GM18520 (cell line): Measurements from ENCODE around the gene SEMA4G.

Source experiments
- ATAC-seq: cut with Tn5 transposase; IDR thresholded peaks from one replicate; pipeline ENCODE4 v1.9.1; 2021; ENCODE audit not compliant: unreplicated experiment

The SEMA4G gene, protein sequence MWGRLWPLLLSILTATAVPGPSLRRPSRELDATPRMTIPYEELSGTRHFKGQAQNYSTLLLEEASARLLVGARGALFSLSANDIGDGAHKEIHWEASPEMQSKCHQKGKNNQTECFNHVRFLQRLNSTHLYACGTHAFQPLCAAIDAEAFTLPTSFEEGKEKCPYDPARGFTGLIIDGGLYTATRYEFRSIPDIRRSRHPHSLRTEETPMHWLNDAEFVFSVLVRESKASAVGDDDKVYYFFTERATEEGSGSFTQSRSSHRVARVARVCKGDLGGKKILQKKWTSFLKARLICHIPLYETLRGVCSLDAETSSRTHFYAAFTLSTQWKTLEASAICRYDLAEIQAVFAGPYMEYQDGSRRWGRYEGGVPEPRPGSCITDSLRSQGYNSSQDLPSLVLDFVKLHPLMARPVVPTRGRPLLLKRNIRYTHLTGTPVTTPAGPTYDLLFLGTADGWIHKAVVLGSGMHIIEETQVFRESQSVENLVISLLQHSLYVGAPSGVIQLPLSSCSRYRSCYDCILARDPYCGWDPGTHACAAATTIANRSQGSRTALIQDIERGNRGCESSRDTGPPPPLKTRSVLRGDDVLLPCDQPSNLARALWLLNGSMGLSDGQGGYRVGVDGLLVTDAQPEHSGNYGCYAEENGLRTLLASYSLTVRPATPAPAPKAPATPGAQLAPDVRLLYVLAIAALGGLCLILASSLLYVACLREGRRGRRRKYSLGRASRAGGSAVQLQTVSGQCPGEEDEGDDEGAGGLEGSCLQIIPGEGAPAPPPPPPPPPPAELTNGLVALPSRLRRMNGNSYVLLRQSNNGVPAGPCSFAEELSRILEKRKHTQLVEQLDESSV

DNA sequence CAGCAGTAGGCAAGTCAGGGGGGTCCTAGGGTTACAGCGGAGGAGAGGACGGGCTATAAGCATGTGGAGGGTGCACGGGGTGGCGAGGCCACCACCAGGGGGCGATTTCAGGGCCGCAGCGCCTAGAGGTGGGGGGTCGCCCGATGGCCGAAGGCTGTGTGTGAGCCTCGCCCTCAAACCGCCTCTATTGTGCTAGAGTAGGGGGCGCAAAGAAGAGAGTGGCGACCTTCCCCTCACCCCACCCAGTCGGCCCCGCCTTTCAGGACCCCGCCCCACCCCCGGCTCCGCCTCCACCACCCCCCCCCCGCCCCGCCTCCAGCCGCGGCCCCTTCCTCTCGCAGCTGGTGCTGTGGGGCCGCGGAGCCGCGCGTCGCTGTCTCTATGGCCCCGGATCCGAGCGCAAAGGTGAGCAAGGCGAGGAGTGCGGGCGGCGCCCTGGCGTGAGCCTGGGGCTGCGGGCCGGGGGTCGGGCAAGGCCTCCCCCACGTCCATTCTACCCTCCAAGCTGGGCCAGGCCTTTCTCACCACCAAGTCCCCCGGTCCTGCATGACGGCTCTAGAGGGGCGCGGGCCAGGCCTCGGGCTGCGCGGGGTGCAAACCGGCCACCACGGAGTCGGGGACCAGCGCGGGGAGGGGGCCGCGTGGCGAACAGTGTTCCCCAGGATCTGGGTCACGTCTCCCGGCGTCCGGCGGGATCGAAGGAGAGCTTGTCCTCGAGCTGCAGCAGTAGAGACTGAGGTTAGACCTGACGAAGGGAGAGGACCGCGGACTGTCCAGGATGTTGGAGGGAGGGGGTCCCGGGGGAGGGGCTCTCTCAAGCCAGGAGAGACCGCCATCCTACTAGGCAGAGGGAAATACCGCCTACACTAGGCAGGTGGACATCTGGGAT lies at the start of gene SEMA4G:
SEMA4G (plus strand) TSS at position 318 of the 889 bp plus-strand sequence. CDS start 3,409 bp downstream, outside the sequence.
- no peak for ATAC-seq

DNA sequence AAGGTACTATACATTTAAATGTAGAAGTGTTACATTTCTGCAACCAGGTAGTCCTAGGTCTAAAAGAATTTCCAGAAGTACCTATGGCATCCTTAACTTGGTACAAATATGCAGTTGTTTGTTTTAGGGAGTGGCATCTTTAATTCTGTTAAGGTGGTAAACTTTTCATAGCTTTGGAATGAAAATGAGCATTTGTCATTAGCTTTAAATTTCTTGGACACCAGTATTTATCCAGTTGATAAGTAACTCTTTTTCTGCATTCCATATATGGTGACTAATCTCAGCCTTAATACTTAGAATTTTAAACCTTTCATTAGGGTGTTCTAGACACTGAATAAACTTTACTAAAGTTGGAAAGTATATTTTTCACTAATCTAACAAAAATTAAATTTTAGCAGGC lies 45.7 kb upstream of the SEMA4G start:
- no peak for ATAC-seq

DNA sequence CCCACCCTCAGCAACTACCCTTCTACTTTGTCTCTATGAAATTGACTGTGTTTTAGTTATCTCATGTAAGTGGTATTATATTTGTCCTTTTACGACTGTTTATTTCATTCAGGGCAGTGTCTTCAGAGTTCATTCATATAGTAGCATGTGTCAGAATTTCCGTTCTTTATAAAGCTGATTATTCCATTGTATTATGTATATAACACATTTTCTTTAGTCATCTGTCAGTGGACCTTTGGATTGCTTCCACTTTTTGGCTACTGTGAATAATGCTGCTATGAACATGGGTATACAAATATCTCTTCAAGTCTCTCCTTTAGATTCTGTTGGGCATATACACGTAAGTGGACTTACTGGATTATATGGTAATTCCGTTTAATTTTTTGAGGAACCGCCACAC lies 42.0 kb upstream of the SEMA4G start:
- no peak for ATAC-seq

DNA sequence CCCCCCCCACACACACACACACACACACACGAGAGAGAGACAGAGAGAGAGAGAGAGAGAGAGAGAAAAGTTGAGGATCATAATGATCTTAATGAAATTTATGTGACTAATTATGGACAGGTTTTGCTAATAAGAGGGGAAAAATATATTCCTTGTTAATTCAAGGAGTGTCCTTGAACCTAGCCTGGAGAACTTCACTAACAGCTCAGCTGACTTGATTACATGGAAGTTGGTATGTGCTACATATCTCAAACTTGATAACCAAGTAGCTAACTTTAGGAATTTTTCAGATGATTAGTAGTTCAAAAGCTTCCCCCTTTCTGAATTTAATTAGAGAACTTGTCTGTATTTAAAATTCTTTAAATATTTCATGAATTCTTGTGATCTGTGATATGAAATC lies 41.3 kb upstream of the SEMA4G start:
- ATAC-seq, result no peak

DNA sequence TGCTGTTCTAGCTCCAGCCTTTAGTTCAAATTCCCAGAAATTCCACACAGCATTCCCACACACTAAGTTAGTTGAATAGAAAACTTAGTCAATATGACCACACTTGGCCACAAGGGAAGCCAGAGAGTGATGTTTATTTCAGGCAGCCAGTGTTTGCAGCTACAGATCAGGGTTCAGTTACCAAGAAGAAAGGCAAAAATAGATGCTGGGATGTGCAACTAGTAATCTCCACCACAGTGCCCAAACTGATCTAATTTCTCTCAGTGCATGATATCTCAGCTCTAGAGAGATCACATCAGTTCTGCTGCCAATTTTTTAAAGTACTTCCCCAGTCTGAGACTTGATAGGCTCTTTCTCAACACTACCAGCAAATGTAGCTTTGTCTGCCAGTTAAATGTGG lies 38.9 kb upstream of the SEMA4G start:
- ATAC-seq, result no peak

DNA sequence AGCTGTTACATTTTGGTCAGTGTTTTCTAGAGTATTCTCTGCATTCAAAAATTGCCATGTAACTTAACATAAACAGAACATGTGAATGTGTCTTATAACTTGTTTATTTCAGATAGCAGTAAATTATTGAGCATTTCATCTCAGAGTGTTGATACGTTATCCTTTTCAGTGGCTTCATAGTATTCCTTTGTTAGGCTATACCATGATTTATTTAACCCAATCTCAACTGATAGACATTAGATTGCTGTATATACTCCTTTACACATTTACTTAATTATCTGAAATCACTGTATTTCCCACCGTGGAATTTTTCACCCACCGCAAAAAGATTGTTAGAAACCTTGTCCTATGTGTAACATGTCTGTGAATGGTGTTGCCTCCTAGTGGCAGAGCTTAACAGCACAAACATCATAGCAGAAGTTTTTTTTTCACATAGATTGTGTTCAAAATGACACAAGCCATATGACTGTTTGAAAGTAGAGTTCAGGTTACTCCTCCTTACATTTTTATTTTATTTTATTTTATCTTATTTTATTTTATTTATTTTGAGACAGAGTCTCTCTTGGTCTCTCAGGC lies 35.1 kb upstream of the SEMA4G start:
- ATAC-seq, result no peak

DNA sequence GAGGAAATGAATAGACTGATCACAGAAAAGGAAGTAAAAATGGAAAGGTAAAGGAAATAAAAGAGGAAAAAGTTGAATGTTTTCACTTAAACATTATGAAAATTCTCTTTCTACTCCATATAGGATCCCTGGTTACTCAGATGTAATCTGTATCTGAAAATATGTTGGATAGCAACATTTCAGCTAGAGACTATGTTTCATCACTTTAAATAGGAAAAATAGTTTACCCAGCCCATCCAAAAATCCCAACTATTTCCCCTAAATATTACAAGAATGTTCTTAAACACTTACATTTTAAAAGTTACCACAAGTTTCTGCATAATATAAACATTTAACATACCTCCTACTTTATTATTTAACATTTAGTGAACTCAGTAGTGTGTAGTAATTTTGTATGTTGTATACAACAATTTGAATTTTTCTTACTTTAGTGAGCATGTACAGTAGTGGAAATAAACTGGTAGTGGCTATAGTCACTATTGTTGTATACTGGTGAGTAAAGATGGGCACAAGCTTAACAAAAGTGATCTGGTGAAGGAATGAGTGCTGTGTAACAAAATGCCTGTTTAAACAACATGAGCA lies 29.4 kb upstream of the SEMA4G start:
- no peak for ATAC-seq

DNA sequence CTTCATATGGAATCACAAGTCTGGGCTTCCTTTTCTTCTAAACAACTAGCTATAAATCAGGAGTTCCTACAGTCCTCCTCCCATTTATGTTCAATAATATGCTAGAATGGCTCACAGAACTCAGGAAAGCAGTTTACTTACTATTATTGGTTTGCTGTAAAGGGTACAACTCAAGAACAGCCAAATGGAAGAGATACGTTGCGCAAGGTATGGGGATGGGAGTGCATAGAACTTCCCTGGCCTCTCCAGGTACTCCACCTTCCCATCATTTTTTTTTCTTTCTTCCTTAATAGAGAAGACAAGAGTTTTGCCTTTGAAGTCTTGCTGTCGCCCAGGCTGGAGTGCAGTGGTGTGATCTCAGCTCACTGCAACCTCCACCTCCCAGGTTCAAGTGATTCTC lies 27.1 kb upstream of the SEMA4G start:
- no peak for ATAC-seq

DNA sequence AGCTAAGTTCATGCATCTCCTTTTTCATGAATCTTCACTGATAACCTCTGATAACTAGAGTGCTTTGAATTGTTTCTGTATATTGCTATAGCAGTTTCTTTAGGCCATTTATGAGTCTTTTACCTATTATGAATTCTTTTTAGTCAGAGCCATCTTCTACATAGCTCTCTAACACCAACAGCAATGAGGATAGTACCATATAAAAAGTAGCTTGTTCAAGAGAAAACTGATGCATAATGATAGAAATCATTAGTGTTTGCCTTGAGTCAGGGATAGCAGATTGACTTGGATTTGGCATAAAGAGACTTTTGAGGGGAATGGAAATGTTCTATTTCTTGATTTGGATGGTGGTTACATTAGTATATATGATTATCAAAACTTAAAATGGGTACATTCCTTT lies 25.8 kb upstream of the SEMA4G start:
- ATAC-seq, result no peak

DNA sequence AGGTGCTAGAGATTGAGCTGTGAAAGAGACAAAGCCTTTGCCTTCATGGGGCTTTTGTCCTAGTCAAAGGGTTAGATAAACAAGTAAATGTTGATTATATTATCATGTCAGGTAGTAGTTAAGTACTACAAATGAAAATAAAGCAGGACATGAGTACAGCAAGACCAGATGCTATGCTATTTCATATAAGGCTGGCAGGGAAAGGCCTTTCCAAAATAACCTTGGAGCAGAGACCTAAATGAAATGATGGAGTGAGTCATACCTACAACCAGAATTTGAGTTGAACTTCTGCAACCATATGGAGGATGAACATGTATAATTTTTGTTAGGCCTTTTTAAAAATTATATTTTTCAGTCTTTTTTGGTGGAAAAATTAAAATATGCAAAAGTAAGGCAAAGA lies 23.6 kb upstream of the SEMA4G start:
- ATAC-seq, result no peak

DNA sequence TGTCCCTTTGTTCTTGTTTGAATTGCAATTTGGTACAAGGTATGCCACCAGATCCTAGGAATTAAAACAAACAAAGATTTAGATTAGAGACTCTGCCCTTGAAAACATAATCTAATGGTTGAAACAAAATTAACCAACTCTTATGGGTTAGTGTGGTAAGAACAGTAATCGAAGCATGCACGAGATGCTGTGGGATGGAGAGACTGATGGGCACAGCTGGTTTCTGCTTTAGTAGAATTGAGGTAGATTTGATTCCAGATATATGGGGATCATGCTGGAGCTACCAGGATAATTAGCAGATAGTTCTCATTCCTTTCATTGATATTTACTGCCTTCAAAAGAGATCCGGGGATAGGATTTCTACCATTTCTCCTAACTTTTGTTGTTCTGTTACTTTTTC lies 20.4 kb upstream of the SEMA4G start:
- ATAC-seq, result no peak

DNA sequence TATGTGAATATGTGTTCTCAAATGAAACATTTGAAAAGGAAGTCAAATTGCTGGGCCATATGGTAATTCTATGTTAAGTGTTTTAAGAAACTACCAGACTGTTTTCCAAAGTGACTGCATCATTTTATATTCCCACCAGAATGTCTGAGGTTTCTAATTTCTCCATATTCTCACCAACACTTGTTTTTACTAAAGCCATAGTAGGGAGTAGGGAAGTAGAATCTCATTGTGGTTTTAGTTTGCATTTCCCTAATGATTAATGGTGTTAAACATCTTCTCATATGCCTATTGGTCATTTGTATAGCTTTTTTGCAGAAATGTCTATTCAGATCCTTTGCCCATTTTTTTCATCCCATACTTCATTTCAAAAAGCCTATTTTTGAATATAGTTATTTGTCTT lies 9.1 kb upstream of the SEMA4G start:
- ATAC-seq, result no peak

DNA sequence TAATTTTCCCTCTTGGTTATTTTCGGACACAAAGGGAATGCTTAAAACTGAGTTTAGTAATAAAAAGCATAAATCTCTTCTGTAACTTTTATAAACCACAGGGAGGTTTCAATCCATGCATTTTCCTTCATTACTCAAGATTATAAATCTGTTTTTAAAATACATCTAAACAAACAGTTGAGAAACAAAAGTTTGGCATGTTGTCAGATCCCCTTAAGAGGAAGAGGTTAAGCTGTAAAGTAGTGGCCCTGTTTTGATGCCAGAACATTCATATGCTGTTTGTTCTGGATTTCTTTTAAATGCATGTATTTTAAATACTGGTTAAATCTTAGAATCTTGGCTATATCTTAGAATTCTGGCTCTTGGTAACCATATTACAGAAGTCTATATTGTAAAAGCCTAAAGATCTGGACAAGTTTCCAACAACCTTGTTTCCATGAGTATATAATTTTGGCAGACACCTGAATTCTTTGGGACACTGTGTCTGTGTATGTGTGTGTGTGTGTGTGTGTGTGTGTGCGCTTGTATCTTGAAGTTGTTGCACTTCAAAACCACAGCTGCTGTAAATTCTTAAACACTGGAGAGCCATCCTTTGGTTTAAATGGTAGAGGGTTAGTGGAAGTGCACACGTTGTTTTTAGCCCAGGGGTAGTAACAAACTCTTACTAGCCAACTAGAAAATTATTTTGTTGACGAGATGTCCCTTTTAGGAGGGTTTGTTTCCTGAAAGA lies 6.8 kb upstream of the SEMA4G start:
- no peak for ATAC-seq

DNA sequence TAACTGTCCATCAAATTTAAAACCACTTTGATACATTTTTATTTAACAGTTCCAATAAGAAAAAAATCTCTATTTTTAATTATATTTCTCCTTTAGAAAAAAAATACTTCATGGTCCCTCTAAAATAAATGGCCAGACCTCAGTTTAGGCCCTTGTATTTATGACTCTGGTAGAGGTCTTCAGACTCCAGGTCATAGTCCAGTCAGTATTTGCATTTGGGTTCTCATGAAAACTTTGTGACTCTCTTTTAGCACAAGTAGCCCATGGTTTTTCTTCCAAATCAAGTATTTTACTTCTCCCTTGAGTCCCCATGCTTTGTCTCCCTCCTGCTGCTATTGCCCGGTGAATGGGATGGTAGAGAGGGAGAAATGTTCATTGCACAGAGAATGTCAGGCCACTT lies 5.5 kb upstream of the SEMA4G start:
- ATAC-seq, result no peak

DNA sequence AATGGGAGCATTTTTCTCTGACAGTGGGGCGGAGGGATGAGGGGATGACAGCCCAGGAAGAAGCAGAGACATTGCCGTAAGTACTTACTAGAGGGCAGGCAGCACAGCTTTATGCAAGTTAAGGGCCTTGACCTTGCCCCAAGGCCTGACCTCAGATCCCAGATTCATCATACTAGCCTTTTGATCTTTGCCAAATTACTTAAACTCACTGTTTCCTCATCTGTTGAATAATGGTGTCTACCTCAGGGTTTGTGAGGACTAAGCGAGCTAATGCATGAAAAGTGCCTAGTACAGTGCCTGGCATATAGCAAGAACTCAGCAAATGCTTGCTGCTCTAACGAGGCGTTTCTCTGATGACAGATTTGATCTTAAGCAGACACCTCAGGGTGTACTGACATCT lies 3.5 kb upstream of the SEMA4G start:
- no peak for ATAC-seq

DNA sequence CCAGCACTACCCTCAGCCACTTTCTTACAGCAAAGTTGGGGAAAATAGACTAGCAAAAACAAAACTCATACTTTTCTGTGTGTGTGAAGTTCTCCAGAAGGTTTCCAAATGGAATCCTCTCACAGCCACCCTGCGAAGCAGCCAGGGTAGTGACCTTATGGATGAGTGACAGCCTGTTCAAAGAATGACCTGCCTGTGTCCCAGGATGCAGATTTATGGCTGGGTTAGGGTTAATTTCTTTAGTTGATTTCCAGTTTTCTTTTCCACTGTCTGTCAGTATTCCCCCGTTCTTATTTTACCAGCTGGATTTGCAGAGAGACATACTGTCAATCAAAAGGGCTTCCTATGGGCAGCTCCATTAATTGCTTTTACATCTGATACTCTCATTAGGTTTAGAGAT lies 2.4 kb upstream of the SEMA4G start:
- ATAC-seq, result no peak

DNA sequence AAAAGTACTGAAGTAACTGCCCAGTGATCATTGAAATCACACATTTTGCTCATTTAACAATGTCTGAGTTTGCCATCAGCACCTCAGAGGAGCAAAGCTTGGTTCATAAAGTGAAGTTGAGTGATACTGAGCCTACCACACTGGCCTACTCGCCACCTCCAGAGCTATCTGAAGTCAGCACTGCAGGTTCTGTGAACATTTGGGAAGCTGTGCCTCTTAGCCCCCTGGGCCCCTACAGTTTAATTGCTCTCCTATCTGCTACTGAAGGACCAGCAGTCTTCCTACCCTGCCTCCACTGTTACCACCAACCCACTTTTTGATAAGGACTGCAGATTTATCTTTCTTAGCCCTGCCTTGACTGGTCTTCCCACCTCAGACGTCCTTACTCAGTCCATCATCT lies 2.0 kb upstream of the SEMA4G start:
- no peak for ATAC-seq

DNA sequence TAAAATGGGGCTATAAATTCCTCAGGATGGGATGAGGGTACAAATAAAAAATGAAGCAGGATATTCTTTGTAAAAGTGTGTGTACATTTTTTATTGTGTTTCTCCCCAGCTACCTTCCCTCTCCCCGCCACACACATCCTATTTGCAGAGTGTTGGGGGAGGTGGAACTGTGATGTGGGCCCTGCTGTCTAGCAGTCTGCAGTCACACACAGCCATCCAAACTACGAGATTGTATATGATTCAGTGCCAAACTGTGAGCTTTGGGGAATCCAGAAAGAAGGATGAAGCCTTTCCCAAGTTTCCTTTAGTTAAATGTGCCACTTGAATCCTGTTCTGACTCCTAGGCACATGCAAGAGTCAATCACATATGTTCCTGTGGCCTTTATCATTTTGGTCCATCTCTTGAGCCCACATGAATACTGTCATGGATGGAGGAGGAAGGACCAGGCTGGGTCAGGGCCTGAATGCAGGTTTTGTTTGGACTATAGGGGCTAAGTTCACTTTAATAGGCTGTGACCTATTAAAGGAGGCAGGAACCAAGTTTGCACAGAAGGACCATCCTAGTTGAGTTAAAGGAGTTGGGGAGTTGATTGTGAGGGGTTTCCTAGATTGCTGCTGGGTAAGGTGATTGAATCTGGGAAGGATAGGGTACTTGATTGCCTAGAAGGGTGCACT lies 1.1 kb upstream of the SEMA4G start:
- ATAC-seq, result no peak

DNA sequence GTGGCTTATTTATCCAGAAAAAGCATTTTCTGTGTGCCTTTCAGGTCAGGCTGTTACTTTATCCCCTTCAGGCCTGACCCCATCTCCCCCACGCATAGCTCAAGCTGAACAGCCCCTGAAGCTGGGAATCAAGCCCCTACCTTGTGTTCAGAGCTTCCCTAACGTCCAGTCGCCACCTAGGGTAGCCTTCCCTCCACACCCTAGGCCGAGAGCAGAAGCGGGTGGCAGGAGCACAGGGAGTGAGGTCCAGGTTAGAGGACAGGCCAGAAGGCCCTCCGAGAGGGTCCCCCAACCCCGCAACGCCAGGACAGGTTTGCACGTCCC lies 479 bp upstream of the SEMA4G start:
- no peak for ATAC-seq
